Neural cell (in vitro differentiated cells): ENCODE measurements around the gene YY1.

Experiments
- EZH2 ChIP-seq: fragments of 200-600, 300-800 bp; shearing (Covaris generic), sonication (generic); IDR thresholded peaks from 2 replicates; pipeline ENCODE4 v1.6.1; 2014; ENCODE audit warnings: antibody characterized with exemption, low read length, borderline replicate concordance, mild to moderate bottlenecking; ENCODE audit not compliant: insufficient read depth, poor library complexity, severe bottlenecking
- POLR2AphosphoS5 ChIP-seq: IDR thresholded peaks from 2 replicates; pipeline ENCODE4 v1.6.1; 2012
- RAD21 ChIP-seq: fragments of 450-650 bp; conservative IDR thresholded peaks from 2 replicates; pipeline ENCODE4 v1.6.1; 2014; ENCODE audit warnings: antibody characterized with exemption, mild to moderate bottlenecking, moderate library complexity
- TF ChIP-seq, protein P1 (sequence below): IDR thresholded peaks from 2 replicates; pipeline ENCODE4 v1.6.1; 2012; ENCODE audit warnings: borderline replicate concordance
- TF ChIP-seq, protein P2 (sequence below): fragments of 450-650 bp; IDR thresholded peaks from 2 replicates; pipeline ENCODE4 v1.5.1; 2014; ENCODE audit warnings: antibody characterized with exemption, mild to moderate bottlenecking, moderate library complexity; ENCODE audit not compliant: poor library complexity, severe bottlenecking

DNA sequence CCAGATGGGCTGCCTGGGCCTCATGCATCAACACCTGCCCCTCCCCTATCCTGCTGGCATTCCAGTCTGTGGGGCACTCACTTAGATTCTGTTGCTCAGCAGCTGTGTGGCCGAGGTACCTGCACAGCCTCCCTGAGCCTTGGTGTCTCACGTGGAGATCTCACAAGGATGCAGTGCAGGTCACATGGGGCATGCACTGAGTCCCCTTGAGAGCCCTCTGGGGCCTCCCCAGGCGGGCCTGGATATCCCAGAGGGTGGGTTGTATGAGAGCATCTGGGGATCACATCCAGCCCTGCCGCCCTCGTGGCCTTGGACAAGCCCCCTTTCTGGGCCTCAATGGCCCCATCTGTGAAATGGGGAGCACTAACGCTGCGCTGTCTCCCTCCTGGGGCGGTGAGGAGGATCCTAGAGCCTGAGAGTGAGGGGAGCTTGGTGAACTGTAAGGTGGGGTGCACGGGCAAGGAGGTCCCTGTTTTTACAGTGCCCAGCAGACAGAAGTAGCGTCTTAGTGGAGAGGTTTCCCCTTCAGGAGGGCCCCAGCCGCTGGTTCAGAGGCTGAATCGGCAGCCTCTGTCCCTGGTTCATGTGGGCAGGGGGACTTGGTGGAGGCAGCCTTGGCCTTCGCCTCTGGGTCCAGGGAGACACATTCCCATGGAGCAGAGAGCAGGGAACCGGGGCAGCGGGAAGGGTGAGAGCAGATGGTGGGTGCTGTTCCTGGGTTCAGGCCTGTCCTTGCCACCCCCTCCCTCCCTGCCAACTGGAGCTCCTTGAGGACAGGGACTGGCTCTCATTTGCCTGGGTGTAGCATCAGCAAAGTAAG, 83.4 kb downstream of the YY1 start:
- TF ChIP-seq, protein P1, sequence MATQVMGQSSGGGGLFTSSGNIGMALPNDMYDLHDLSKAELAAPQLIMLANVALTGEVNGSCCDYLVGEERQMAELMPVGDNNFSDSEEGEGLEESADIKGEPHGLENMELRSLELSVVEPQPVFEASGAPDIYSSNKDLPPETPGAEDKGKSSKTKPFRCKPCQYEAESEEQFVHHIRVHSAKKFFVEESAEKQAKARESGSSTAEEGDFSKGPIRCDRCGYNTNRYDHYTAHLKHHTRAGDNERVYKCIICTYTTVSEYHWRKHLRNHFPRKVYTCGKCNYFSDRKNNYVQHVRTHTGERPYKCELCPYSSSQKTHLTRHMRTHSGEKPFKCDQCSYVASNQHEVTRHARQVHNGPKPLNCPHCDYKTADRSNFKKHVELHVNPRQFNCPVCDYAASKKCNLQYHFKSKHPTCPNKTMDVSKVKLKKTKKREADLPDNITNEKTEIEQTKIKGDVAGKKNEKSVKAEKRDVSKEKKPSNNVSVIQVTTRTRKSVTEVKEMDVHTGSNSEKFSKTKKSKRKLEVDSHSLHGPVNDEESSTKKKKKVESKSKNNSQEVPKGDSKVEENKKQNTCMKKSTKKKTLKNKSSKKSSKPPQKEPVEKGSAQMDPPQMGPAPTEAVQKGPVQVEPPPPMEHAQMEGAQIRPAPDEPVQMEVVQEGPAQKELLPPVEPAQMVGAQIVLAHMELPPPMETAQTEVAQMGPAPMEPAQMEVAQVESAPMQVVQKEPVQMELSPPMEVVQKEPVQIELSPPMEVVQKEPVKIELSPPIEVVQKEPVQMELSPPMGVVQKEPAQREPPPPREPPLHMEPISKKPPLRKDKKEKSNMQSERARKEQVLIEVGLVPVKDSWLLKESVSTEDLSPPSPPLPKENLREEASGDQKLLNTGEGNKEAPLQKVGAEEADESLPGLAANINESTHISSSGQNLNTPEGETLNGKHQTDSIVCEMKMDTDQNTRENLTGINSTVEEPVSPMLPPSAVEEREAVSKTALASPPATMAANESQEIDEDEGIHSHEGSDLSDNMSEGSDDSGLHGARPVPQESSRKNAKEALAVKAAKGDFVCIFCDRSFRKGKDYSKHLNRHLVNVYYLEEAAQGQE = no peak
- TF ChIP-seq, protein P2, sequence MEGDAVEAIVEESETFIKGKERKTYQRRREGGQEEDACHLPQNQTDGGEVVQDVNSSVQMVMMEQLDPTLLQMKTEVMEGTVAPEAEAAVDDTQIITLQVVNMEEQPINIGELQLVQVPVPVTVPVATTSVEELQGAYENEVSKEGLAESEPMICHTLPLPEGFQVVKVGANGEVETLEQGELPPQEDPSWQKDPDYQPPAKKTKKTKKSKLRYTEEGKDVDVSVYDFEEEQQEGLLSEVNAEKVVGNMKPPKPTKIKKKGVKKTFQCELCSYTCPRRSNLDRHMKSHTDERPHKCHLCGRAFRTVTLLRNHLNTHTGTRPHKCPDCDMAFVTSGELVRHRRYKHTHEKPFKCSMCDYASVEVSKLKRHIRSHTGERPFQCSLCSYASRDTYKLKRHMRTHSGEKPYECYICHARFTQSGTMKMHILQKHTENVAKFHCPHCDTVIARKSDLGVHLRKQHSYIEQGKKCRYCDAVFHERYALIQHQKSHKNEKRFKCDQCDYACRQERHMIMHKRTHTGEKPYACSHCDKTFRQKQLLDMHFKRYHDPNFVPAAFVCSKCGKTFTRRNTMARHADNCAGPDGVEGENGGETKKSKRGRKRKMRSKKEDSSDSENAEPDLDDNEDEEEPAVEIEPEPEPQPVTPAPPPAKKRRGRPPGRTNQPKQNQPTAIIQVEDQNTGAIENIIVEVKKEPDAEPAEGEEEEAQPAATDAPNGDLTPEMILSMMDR = no peak
- TF ChIP-seq EZH2 = no peak
- no peak for TF ChIP-seq POLR2AphosphoS5
- no peak for TF ChIP-seq RAD21
